T-helper 9 cell (primary cell): ENCODE results near the gene GSTM2.
A peak's percentile ranks its signal among the peaks of the same experiment; 100 is the strongest.
"Not testable (repeated sequence)": the region's sequence is repeated elsewhere in the genome, so short reads cannot be mapped to it uniquely, and the experiment has no call there.

Source experiments
- DNase-seq: peaks from one replicate; pipeline ENCODE4 v3.0.0-alpha.2; 2020

GSTM2 gene

DNA sequence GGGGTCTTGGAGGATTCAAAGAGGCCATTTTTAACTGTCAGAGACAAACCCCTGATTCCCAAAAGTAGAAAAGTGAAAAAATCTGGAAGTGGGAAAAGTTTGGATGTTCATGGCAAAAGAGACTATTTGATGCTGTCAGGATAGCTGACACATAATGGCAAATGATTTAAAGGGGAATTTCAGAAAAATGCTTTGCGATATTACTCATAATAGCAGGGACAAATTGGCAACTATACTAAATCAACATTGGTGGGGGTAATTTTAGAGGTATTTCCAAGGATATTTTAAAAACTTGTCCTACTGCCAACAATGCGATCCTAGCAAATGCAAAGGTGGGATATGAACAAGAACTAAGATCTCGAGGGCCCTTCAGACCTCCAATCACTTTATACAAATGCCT lies 17.2 kb upstream of the GSTM2 start:
- DNase-seq, result no peak

DNA sequence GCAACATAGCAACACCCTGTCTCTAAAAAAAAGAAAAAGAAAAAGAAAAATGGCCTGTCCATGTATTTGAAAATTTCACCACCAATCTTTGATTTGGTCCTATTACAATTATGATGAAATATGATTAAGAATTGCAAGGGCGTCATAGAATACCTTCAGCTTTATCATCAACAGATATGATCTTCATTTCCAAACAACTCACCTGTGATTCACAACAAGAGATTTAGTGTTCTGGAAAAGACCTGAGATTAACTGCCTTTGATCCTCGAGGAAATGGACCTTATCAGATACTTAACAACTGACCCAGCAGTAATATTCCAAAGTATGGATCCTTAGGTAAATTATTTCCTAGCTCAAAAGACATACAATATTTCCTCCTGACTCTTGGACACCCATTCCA lies 15.5 kb upstream of the GSTM2 start:
- no peak for DNase-seq

DNA sequence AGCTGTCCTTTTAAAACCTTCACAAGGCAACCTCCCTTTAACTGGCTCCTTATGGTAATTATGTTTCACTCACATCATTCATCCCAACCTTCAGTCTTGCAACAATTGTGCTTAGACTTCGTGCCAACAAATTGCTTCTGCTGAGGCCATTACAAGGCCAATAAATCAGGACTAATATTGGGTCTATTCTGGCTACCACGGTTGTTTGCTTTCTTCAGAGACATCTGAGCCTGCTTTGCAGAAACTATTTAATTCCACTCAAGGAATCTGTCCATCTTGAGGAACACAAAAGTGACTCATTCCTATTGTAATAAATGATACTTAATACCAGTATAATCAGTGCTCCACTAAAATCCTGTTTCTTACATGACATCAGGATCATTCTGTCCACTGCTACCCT lies 14.6 kb upstream of the GSTM2 start:
- DNase-seq, result no peak

DNA sequence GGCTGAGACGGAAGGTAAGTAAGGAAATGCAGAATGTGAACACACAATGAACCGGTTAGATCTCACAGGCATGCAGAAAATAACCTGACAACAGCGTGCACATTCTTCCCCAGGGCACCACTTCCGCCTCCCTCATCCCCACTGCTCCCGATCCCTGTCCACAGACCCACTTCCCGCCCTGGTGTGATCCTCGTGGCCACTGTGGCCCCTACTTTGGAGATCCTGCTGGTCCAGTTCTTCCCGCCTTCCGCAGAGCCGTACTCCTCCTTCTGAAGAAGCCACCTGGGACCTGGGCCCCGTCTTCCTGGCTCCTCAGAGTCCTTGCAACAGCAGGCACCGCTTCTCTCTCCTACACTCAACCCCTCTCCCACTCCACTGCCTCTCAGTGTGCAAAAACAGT lies 13.3 kb upstream of the GSTM2 start:
- no peak for DNase-seq

DNA sequence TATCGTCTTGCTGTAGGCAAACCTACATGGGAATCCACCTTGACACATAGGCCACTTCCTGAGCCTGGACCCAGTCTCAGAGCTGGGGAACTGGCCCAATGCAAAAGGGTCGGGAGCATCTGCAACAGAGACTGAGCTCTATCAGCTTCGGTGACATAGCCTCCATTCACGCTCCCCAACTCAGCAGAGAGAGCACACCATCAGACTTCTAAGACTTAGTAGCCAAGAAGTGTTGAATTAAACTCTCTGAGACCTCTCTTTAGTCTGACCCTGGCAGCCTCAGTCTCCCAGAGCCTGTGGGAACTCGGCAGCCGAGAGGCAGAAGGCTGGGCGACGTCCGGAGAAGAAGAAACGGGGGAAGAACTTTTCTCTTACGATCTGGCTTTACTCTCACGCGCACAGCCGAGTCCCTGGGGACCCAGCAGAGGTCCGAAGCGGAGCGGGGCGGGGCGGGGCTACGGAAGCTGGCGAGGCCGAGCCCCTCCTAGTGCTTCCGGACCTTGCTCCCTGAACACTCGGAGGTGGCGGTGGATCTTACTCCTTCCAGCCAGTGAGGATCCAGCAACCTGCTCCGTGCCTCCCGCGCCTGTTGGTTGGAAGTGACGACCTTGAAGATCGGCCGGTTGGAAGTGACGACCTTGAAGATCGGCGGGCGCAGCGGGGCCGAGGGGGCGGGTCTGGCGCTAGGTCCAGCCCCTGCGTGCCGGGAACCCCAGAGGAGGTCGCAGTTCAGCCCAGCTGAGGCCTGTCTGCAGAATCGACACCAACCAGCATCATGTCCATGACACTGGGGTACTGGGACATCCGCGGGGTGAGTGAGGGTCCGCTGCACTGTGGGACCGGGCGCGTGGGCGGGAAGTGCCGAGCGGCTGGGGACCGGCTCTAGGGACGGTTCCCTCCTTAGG lies 12.0 kb upstream of the GSTM2 start, which contains the start of gene GSTM4:
Gene GSTM4 (plus strand): TSS at position 485 of the 905 bp plus-strand sequence. CDS start 291 bp downstream, at position 776.
- DNase-seq, result peak; percentile 49

DNA sequence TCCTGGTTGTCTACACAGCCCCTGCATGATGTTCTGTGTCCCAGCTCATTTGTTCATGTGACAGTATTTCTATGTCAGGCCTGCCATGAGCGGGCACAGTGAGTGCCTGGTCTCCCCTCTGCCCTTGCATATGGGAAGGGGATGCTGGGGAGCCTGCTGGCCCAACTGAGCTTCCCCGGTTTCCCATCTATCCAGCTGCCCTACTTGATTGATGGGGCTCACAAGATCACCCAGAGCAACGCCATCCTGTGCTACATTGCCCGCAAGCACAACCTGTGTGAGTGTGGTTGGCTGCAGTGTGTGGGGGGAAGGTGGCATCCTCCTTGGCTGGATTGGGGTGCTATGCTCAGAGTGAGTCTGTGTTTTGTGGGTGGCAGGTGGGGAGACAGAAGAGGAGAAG lies 10.5 kb upstream of the GSTM2 start:
- no peak for DNase-seq

DNA sequence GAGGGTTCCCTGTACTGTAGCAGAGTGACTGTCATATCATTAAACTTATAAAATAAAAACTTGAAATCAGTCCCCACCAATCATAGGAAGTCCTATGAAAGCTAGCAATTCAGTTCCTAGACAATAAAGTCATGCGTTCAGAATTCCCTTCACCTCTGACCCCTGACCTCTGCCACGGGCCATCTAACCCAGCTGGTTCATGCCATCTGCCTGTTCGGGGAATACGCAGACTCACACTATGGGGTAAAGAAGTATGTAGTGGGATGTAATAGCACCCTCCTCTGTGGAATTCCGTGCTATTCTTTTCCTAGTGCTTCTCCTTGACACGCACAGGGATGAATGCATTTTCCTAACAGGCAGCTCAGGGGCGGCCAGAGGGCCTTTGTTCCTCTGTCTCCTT lies 9.9 kb upstream of the GSTM2 start:
- no peak for DNase-seq

DNA sequence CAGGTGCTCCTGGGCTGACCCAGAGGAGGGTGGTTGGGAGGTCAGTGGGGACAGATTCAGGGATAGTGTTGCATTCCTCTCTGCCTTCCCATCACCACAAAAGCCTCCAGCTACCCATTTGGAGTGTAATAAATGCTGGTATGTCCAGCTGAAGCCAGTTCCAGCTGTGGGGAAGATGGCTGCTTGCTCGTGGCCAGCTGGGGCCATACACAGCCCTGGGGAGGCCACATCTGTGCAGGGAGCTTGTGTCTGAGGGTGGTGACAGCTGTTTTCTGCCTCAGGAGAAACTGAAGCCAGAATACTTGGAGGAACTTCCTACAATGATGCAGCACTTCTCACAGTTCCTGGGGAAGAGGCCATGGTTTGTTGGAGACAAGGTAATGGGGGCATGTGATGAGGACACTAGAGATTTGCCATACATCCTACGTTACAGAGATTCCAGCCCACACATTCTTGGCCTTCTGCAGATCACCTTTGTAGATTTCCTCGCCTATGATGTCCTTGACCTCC lies 9.3 kb upstream of the GSTM2 start:
- DNase-seq, result no peak

DNA sequence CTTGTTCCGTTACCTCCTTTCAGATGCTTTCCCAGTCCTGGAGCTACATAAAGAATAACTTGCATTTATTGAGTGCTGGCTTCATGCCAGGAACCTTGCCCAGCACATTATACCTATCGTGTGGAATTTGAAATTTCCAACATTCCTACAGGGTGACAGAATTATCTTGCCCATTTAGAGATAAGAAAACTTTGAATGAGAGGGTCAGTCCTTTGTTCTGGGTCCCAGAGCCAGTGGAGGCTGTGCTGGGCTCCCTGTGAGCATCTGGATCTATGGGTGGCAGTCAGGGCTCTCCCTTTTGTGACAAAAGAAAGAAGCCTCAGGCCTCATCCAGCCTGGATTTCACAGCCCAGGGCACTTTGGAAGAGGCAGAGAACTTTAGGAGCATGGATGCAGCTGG lies 8.7 kb upstream of the GSTM2 start:
- no peak for DNase-seq

DNA sequence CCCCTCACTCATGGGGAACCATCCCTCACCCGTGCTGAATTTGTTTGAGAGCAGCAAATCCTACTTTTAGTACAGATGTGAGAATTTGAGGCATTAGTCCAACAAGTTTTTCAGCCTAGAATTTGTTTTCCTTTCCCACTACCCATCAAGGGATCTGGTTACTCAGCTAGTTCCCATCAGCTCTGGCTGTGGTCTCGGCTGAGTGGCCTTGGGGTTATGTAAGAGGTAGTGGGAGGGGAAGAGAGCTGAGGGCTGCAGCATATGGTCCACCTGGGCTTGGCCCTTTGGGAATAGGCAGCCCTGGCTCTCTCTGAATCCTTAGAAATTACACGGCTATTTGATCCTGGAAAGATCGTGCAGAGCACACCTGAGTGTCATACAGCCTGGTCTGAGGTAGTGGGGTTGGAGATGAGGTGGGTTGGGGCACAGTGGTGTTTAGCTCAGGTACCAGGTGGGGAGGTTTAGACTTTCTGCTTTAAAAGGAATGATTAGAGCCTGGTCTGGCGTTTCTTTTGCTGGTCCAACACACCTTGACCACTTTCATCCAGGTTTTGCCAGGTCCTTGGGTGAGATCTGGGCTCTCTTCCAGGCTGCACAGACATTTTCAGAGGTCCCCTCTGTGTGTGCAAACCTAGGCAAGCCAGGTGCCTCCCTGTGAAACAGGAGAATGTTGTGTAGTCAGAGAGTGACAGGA lies 7.7 kb upstream of the GSTM2 start:
- no peak for DNase-seq

DNA sequence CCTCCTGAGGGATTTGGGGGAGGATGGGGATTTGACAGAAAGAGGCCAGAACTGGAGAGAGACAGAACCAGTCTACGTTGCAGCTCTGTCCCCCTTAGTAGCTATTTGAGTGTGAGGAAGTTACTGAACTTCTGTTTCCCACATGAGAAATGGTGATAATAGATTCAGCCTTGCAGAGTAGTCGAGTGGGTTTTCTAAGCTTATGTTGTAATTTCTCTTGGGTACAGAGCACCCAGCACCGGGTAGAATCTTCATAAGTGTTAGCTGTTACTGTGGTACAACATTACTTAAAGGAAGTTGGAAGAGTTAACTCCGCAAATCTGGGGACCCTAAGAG lies 7.2 kb upstream of the GSTM2 start:
- DNase-seq, result not testable (repeated sequence)

DNA sequence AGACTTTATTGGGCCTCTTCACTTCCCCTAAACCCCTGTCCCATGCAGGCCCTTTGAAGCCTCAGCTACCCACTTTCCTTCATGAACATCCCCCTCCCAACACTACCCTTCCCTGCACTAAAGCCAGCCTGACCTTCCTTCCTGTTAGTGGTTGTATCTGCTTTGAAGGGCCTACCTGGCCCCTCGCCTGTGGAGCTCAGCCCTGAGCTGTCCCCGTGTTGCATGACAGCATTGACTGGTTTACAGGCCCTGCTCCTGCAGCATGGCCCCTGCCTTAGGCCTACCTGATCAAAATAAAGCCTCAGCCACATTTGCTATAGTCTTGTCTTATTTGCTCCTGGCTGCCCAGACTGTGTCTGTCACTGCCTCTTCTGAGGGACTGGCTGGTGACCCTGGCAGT lies 6.5 kb upstream of the GSTM2 start:
- DNase-seq, result no peak

DNA sequence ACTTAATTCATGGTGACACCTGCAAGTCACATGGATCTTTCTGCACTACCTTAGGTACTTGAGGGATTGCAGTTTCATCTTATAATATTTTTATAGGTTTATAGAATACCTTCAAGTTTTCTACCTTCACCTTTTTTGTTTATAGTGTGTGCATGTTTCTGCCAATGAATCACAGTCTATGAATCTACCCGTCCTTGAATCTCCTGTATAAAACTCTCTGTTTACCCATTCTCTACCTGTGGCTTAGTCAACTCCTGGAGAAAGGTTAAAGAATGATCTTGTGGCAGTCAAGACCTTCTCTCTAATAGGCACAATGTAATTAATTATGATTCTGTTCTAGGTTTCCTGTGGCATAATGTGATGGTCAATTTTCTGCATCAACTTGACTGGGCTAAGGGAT lies 3.2 kb upstream of the GSTM2 start:
- no peak for DNase-seq

DNA sequence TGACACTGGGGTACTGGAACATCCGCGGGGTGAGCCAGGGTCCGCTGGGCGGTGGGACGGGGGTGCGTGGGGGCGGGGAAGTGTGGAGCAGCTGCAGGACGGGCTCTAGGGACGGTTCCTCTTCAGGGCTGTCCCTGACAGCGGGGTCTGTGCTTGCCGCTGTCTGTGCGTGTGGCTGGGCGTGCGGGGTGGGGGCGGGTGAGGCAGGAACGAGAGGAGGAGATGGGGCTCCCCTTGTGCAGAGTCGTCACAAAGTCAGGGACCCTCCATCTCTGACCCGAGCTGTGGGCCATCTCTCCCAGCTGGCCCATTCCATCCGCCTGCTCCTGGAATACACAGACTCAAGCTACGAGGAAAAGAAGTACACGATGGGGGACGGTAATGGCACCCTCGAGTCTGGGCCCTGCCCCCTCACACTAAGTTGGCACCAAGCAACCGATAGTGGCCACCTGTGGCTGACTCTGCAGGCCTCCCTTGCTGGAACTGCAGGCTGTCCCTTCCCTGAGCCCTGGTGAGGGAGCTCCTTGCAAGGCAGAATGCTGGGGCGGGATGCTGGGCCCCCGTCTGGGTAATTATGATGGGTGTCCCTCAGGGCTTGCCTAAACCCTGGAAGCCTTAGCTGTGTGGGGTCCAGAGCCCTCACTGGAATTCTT lies 392 bp downstream of the GSTM2 start:
- DNase-seq, result no peak

DNA sequence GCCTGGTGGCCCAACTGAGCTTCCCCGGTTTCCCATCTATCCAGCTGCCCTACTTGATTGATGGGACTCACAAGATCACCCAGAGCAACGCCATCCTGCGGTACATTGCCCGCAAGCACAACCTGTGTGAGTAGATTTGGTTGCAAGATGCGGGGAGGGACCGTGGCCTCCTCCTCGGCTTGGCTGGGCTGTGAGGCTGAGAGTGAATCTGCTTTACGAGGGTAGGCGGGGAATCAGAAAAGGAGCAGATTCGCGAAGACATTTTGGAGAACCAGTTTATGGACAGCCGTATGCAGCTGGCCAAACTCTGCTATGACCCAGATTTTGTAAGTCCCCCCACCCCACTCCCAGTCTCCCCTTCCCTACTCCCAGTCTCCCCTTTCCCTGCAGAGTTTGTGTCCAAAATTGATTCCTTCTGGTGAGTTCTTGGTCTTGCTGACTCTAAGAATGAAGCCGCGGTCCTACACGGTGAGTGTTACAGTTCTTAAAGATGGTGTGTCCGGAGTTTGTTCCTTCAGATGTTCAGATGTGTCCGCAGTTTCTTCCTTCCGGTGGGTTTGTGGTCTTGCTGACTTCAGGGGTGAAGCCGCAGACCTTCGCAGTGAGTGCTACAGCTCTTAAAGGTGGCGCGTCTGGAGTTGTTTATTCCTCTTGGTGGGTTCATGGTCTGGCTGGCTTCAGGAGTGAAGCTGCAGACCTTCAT lies 1.5 kb downstream of the GSTM2 start:
- DNase-seq, result no peak

DNA sequence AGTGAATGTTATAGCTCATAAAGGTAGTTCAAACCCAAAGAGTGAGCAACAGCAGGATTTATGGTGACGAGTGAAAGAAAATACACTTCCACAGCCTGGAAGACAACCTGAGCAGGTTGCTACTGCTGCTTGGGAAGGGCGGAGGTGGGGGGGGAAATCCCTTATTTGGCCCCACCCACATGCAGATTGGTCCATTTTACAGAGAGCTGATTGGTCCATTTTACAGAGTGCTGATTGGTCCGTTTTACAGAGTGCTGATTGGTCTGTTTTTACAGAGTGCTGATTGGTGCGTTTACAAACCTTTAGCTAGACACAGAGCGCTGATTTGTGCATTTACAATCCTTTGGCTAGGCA lies 2.1 kb downstream of the GSTM2 start:
- not testable (repeated sequence) for DNase-seq

DNA sequence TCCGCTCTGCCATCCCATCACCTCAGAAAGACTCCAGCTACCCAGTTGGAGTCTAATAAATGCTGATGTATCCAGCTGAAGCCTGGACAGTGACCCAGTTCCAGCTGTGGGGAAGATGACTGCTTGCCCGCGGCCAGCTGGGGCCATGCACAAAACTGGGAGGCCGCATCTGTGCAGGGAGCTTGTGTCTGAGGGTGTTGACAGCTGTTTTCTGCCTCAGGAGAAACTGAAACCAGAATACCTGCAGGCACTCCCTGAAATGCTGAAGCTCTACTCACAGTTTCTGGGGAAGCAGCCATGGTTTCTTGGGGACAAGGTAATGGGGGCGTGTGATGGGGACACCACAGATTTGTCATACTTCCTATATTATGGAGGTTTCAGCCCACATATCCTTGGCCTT lies 3.2 kb downstream of the GSTM2 start:
- DNase-seq, result no peak

DNA sequence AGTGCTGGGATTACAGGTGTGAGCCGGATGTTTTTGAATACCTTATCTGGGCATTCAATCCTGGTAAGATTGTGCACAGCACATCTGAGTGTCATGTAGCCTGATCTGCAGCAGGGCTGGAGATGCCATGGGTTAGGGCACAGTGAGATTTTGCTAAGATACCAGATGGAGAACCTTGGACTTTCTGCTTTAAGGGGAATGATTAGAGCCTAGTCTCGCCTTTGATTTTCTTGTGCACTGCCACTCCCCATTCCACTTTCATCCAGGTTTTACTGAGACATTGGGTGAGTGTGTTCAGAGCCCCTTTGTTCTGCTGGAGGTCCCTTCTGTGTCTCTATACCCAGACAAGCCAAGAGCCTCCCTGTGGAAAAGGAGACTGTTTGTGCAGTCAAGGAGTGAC lies 6.0 kb downstream of the GSTM2 start:
- DNase-seq, result not testable (repeated sequence)

DNA sequence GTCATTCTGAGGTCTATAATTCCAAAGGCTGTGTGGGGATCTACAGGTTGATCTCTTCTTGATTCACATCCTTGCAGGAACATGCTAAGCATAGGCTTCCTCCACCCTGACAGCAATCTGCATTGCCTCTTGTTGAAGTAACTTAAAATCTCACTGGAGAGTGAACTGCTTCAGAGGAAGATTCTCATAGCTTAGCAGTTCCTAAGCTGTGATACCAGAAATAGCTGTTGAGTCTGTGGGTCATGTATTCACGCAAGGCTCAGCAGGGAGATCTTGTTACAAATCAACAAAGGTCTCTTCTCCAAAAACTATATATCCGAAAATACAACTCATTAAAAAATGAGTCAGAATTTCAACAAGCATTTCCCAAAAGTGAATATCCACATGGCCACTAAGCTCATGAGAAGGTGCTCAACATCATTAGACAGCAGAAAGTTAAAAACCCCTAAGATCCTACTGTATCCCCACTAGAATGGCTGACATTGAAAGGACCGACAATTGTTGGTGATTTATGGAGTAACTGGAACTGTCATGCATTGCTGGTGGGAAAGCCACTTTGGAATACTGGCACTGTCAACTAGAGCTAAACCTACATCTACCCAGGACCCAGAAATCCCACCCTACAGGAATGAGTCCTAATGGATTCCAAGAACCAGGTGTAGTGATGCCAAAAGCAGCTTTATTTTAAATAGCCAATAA lies 9.0 kb downstream of the GSTM2 start:
- DNase-seq, result not testable (repeated sequence)

DNA sequence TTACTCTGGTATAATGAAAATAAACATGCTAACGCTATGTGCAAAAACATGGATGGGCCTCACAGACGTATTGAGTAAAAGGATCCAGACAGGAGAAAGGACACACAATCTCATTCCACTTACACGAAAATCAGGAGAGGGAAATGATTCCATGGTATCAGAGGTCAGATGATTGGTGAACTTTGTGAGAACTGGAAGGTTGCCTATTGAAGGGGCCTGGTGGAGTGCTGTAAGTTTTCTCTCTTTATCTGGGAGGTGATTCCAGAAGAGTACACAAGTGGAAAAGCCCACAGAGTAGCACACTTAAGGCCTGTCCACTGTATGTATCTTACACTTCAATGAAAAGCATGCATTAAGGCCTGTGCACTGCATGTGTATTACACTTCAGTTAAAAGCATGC lies 9.6 kb downstream of the GSTM2 start:
- DNase-seq, result no peak

DNA sequence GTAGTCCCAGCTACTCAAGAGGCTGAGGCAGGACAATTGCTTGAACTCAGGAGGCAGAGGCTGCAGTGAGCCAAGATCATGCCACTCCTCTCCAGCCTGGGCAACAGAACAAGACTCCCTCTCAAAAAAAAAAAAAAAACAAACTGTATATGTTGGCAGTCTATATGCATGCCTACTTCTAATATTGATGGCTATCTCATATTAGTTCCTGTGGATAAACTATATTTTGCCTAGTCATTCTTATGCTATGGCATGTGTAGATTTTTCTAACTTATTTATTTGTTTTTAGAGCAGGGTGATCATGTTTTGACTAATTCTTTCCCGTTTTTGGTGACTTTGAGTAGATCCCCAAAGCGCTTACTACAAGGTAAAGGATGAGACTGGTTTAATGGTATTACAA lies 10.8 kb downstream of the GSTM2 start:
- not testable (repeated sequence) for DNase-seq

DNA sequence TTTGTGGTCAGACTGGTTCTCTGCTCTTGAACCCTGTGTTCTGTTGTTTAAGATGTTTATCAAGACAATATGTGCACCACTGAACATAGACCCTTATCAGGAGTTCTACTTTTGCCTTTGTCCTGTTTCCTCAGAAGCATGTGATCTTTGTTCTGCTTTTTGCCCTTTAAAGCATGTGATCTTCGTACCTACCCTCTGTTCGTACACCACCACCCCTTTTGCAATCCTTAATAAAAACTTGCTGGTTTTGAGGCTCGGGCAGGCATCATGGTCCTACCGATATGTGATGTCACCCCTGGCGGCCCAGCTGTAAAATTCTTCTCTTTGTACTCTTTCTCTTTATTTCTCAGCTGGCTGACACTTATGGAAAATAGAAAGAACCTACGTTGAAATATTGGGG lies 16.9 kb downstream of the GSTM2 start:
- not testable (repeated sequence) for DNase-seq
